ENCODE measurements around the gene SPSB1.

SPSB1 gene

DNA sequence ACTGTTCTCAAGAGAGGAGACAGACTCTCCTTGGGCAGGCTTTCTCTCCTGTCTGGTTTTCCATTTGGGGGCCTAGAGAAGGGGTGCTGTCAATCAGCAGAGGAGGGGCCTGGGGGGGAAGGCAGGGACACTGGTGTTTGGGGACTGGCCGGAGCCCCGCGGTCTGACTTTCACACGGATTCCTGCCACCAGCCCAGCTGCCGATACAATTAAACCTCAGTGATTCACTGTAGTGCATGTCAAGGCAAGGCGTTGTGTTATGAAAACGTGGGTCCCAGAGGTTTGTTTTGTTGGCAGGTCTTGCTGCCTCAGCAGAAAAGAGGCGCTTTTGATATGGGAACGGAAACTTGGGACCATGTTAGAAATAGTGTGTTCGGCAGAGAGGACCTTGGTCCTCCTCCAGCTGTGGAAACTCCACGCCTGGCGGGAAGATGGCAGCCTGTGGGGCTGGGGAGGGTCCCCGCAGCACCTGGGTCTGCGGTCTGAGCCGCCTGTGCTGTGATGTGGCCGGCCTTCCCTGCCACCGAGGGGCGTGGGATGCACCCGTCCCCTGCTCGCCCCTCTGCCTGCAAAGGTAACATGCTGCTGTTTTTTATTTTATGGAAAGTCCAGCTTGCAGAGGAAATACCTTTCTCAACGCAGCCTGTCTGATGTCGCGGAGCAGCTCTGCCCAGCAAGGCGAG, 47.6 kb downstream of the SPSB1 start:
- no peak overlapping the region for H3K4me3 ChIP-seq (ENCODE audit: control insufficient read depth, low read depth, low read length)
- TF ChIP-seq, protein P1, sequence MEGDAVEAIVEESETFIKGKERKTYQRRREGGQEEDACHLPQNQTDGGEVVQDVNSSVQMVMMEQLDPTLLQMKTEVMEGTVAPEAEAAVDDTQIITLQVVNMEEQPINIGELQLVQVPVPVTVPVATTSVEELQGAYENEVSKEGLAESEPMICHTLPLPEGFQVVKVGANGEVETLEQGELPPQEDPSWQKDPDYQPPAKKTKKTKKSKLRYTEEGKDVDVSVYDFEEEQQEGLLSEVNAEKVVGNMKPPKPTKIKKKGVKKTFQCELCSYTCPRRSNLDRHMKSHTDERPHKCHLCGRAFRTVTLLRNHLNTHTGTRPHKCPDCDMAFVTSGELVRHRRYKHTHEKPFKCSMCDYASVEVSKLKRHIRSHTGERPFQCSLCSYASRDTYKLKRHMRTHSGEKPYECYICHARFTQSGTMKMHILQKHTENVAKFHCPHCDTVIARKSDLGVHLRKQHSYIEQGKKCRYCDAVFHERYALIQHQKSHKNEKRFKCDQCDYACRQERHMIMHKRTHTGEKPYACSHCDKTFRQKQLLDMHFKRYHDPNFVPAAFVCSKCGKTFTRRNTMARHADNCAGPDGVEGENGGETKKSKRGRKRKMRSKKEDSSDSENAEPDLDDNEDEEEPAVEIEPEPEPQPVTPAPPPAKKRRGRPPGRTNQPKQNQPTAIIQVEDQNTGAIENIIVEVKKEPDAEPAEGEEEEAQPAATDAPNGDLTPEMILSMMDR (IDR thresholded peaks at IDR 0.05; ENCODE audit: control insufficient read depth, insufficient read depth, low read depth, low read length, missing control alignments): no peak
- no peak for DNase-seq (ENCODE audit: low read depth)

DNA sequence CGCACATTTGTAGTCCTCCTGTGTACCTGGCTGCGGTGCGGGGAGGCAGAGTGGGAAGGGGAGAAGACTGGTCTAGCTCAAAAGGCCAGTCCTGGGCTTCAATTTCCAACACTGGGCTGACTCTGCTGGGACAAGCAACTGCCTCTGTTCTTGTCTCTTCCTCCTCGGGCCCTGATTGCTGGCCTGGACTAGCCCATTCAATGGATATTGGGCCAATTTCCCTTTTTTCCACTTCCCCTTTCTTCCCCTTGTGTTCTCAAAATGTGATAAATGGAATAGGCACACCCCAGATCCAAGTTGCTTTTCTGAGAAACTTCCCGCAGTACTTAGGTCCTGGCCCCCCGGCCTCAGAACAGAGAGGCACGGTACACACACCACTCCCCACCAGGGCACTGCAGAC, 48.2 kb downstream of the SPSB1 start:
- TF ChIP-seq, protein P1 (IDR thresholded peaks at IDR 0.05; ENCODE audit: control insufficient read depth, insufficient read depth, low read depth, low read length, missing control alignments): no peak
- H3K4me3 ChIP-seq (ENCODE audit: control insufficient read depth, low read depth, low read length): no peak overlapping the region
- DNase-seq (ENCODE audit: low read depth): no peak

DNA sequence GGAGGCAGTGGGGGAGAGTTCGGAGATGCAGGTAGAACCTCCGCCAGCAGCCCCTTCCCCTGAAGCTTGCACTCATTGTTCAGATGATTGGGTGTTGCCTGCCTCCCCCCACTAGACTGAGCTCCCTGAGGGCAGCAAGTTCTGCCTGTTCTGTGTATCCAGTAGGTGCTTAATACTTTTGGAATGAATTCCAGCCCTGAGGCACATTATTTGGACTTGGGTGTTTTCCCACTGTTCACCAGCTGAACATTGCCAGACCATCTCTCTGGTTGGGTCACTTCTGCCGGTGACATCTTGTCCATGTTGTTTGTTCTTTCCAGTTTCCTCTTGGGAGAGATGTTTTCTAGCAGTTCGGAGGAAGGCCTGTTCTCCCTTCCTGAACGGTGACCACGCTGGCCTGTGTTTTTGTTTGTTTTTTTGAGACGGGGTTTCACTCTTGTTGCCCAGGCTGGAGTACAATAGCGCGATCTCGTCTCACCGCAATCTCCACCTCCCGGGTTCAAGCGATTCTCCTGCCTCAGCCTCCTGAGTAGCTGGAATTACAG, 48.7 kb downstream of the SPSB1 start:
- H3K4me3 ChIP-seq (ENCODE audit: control insufficient read depth, low read depth, low read length): no peak overlapping the region
- TF ChIP-seq, protein P1 (IDR thresholded peaks at IDR 0.05; ENCODE audit: control insufficient read depth, insufficient read depth, low read depth, low read length, missing control alignments): no peak
- DNase-seq (ENCODE audit: low read depth): no peak

DNA sequence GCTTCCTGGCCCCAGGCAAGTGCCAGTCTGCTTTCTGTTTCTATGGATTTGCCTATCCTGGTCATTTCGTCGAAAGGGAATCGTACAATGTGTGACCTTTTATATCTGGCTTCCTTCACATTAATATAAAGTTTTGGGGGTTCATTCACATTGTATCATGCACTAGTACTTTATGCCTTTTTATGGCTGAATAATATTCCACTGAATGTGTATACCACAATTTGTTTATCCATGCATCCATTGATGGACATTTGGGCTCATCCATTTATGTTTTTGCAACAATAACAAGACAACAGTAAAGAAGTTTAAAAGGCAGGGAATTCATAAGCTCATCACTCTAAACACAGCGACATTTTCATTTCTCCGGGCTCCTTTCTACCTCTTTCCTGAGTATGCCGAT, 50.6 kb downstream of the SPSB1 start:
- TF ChIP-seq, protein P1 (IDR thresholded peaks at IDR 0.05; ENCODE audit: control insufficient read depth, insufficient read depth, low read depth, low read length, missing control alignments): no peak
- DNase-seq (ENCODE audit: low read depth): no peak
- H3K4me3 ChIP-seq (ENCODE audit: control insufficient read depth, low read depth, low read length): no peak overlapping the region

DNA sequence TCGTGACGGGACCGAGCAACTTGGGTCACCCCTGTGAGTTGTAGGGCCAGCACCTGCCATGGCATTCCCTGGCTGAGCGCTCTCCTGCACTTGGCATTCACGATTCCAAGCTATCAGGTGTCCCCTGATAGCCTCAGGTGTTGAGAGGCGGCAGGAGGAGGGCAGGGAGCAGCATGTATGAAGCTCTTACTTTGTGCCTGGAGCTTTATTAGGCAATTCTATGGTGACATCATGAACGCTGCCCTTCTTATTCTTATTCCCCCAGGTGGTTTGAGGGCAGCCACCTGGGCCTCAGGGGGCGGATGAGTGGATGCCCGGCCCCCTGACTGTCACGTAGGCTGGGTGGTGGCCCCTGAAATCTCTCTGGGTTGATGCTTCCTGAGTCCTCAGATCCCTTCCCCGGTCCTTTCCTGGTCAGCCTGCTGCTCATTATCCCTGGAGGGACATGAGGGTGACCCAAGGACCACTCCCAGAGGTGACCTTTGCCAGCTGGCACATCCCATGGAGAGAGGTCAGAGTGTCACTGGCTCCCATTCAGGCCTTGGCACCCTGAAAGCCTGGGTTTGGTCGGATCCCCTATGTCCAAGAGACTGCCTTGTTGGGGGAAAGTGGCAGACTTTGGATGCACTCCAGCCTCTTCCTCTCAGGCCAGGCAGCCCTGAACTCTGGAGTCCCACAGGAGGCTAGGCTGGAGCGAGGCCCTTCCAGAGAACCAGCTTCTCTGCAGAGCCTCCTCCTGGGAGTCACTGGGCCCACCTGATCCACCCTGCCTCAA, 51.9 kb downstream of the SPSB1 start:
- no peak for DNase-seq (ENCODE audit: low read depth)
- H3K4me3 ChIP-seq (ENCODE audit: control insufficient read depth, low read depth, low read length): no peak overlapping the region
- TF ChIP-seq, protein P1 (IDR thresholded peaks at IDR 0.05; ENCODE audit: control insufficient read depth, insufficient read depth, low read depth, low read length, missing control alignments): no peak

DNA sequence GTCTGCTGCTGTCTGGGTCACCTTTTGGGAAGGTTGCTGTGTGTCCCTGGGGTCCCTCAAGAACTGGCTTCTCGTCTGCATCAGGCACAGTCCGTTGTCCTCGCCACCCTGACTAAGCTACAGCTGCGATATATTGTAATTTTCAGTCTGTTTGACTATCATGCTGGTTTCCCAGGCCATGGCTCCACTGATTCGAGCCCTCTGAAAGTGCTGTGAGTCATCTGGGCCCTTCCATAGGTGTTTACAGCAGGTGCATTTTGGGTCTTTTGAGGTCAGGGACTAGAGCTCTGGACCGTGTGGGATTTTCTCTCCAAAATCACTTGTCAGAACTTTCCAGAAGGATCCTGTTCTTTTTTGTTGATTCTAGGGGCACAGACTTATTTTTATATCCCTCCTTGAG, 52.8 kb downstream of the SPSB1 start:
- DNase-seq (ENCODE audit: low read depth): no peak
- H3K4me3 ChIP-seq (ENCODE audit: control insufficient read depth, low read depth, low read length): no peak overlapping the region
- TF ChIP-seq, protein P1 (IDR thresholded peaks at IDR 0.05; ENCODE audit: control insufficient read depth, insufficient read depth, low read depth, low read length, missing control alignments): no peak

Data from AG09309 (cell line).